GM18499 (cell line): ENCODE data around the gene OR4F15.

ENCODE experiments used
- ATAC-seq: cut with Tn5 transposase; IDR thresholded peaks from one replicate; pipeline ENCODE4 v1.9.1; 2021; ENCODE audit warnings: moderate number of reproducible peaks; ENCODE audit not compliant: insufficient read depth, unreplicated experiment

Gene OR4F15

DNA sequence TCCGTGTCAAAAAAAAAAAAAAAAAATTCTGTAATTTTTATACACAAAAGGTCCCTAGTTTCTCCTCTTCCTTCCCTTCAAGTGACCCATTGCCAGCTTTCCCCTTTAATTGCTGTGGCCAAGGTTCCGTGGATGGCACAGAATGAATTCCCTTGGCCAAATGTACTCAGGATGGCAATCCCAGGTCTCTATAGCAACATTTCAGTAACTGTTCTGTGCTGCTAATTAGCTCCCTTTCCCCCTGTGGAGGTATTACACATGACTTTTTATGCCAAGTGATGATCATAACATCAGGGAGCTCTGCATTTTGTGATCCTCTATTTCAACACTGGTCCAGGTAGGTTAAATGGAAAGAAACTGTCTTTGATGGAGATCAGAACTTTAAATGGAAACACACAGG, 8.8 kb upstream of the OR4F15 start, which contains the start of gene OR4F6:
Gene OR4F6 (plus strand): TSS at position 301 of the 400 bp plus-strand sequence. CDS start 2,211 bp downstream, outside the sequence.
- ATAC-seq: no peak

DNA sequence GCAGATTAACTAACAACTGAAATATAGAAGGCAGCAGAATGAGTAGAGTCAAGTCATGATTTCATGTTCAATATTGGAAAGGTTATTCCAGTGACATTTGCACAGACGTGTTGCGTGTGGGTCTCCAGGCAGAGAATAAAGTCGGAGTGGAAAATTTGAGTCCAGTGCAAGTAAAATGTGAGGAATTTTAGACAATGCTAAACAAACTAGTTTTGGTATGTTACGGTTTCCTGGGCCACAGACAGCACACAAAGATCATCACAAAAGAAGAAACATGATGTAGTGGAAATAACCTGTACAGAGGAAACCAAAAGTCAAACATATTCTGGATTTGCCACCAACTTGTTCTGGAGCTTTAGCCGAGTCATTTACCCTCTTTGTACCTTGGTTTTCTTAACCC, 8.3 kb upstream of the OR4F15 start:
- no peak for ATAC-seq

DNA sequence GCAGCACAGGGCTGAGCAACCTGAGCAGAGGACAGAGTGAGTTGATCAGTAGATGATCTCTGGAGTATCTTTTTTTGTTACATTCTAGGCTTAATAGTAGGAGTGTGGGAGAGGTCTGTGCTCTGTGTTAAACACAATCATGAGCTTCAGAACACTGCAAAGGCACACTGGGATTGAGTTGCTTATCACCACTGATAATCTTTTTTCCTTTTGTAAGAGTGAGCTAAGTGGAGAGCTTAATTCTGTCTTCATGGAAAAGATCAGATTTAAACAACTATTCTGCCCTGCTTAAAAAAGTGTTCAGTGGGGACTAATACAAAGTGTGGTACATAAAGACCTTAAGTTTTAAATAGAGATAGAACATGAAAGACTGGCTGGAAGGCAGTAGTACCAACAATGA, 7.6 kb upstream of the OR4F15 start:
- no peak for ATAC-seq

DNA sequence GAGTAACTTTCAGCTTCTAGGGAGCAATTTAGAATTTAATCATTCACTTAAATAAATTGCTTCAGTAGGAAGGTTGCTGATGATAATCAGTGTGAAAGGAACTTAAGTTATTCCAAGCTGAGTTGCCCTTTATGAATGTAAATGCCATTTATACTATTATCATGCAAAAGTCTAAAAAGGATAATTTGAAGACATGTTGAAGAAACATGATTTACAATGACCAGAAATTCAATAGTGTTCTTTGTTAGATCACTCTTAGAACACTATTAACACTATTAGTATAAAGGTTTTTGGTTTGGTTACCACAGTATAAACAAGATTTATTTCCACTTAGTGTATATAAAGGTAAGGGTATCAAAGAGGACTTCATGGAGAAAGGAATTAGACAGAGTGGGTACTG, 7.1 kb upstream of the OR4F15 start:
- no peak for ATAC-seq

DNA sequence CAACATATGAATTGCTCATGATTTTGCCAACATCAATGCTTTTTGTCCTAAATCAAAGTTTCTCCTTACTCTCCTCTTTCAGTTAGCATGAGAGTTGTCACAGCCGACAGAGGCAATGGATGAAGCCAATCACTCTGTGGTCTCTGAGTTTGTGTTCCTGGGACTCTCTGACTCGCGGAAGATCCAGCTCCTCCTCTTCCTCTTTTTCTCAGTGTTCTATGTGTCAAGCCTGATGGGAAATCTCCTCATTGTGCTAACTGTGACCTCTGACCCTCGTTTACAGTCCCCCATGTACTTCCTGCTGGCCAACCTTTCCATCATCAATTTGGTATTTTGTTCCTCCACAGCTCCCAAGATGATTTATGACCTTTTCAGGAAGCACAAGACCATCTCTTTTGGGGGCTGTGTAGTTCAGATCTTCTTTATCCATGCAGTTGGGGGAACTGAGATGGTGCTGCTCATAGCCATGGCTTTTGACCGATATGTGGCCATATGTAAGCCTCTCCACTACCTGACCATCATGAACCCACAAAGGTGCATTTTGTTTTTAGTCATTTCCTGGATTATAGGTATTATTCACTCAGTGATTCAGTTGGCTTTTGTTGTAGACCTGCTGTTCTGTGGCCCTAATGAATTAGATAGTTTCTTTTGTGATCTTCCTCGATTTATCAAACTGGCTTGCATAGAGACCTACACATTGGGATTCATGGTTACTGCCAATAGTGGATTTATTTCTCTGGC, 6.2 kb upstream of the OR4F15 start:
- ATAC-seq: no peak

DNA sequence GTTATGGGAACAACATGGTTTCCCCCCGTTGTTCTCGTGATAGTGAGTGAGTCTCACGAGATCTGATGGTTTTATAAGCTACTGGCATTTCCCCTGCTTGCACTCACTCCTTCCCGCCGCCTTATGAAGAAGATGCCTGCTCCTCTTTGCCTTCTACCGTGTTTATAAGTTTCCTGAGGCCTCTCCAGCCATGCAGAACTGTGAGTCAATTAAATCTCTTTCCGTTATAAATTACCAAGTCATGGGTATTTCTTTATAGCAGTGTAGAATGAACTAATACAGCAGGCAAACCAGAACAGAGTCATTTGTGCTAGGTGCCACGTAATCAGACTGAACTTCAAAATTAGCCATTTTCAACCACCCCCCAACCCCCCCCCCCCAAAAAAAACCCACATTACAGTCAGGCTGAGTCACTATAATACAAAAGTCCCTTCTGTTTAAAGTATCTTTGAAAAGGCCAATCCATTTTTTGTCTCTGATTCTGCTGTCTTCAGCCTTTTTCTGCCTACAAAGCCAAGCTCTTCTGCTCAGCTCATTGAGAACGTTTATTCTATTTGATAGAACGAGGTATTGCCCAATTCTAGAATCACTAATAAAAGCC, 4.6 kb upstream of the OR4F15 start:
- ATAC-seq: no peak

DNA sequence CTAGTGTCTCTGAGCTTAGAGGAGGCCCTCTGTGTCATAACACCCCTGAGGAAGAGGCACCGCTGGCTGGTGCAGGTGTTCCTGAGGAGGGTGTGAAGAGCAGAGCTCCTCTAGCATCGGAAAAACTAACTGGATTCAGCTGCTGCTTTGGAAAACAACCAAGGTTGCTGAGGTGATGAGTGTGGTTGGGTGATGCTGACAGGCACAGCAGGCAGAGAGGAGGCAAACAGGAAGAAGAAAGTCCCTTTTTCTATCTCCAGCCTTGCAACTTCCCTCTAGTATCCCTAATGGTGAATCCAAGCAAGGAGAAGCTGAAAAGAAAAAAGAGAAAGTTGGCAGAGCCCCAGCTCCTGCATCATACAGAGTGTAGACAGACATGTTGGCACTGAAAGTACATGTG, 3.8 kb upstream of the OR4F15 start:
- no peak for ATAC-seq

DNA sequence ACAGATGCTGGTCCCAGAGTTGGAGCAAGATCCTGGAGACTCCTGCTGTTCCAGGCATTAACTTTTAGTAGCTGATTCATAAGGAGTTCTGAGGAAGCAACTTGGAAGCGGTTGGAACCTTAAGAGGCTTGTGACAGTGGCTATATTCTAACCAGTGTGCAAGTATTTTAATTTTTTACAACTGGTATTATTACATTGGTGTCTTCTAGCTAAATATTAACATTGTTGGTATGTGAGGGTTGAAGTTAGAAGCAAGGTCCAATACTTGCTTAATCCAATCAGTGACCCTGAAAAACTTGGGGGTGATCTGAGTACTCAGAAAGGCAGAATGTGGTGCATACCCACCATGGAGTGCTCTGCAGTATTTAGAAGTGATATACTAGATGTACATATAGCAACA, 1.5 kb upstream of the OR4F15 start:
- ATAC-seq: no peak

DNA sequence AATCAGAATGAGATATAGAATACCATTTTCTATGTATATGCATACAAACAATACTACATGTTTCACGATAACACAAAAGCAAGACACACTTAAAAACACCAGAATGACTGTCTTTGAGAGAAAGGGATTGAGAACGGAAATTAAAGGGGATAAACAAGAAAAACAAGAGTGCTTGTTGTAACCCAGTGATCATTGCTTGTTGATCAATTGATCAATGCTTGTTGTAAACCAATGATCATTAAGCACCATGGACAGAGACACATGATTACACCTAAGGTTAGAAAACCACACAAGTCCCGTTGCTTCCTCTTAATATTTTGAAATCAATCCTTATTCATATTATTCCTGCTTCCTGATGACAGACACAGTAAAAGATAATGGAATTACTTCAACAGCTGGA, 1.1 kb upstream of the OR4F15 start:
- ATAC-seq: no peak

DNA sequence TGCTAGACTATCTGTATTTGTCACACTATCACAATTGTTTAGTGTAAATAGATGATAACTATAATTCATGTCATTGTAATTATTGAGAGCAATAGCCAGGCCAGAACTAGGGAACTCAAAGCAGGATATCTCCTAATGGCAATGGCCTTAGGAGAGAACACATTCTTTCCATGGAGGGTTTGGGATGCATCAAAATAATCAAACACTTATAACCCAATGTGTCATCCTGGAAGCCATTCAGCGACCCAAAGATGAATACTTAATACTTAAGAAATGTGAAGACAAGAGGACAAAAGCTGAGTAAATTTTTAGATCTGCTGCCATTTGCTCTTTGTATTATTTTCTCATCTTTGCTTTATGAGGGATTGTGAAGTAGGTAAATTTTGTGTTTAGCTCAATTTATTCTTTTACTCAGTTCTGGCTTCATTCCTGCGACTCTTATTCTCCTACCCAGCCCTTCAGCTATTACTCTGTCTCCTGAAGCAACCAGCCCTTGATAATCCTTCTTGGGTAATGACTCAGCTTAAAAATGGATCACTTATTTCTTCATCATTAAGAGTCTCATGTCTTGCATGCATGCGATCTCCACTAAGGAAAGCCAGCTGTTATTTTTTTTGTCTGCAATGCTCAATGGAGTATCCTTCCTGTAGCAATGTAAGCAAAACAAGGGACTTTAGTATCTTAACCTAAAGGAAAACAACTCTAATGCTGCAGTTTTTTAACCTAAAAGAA, 2.0 kb downstream of the OR4F15 start:
- no peak for ATAC-seq

DNA sequence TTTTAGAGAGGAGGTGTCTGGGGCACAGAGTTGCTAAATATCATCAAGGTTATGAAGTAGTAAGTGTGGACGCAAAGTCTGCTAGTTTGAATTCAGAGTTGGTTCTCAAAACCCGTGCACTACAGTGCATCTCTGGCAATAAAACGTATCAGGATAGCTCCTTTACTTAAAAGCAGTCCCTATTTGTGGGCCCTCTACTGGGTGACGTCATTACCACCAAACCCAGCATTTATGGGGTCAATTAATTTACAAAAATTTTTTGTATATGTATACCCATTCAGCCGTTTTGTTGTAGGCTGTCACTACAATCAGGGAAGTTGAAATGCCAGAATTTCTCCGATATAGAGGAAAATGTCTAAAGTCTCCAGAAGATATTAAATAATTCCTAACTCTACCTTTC, 8.8 kb downstream of the OR4F15 start:
- no peak for ATAC-seq

DNA sequence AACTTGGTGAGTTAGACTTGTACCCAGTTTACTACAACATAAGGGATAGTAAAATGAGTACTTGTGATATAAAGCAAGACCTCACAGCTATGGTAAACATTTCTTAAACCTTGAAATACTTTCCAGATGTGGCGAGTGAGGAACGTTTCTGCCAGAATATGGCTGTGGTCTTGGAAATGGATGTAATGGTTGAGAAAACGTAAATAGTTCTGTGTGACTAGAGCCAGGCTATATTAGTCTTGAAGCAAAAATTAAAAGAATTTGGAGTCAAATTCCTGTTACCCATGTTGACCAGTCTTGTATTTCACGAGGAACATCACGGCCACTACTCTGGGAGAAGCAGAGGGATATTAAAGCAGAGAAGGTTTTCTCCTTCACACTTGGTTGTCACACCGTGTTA, 15.3 kb downstream of the OR4F15 start:
- ATAC-seq: no peak

DNA sequence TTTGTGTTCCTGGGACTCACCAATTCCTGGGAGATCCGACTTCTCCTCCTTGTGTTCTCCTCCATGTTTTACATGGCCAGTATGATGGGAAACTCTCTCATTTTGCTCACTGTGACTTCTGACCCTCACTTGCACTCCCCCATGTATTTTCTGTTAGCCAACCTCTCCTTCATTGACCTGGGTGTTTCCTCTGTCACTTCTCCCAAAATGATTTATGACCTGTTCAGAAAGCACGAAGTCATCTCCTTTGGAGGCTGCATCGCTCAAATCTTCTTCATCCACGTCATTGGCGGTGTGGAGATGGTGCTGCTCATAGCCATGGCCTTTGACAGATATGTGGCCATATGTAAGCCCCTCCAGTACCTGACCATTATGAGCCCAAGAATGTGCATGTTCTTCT, 16.8 kb downstream of the OR4F15 start:
- no peak for ATAC-seq

DNA sequence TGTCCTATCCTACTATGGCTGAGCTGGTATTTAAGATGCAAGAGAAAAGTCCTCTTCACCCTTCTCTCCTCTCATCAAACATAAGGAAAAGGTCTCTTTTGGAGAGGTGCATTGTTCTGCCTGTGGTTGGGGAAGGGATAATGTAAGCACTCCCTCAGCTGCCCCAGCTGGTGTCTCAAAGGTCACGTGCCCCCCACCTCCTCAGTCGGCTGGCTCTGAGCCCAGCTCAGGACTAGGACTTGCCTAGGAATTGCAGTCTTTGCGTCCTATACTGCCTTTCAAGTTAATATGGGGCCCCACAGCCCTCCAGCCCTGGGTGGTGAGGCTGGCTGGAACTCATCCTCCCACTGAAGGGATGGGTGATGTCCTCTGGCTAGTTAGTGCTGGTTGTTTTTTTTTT, 29.7 kb downstream of the OR4F15 start:
- ATAC-seq: no peak

DNA sequence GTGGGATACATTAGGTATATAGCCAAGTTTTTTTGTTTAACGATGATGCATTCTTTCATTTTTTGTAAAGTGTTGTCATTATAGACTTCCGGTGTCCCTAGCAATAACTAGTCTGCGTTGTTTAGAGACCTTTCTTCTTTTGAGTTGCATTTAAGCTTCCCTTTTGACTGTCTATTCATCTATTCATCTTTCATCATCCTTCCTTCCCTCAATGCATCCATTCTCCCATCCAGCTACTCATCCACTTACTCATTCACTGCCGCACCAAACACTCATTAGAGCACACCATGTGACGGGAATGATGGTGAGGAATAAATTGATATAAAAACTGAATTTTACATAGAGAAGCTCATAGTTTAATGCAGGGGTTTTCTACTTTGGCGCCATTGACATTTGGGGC, 32.9 kb downstream of the OR4F15 start:
- no peak for ATAC-seq

DNA sequence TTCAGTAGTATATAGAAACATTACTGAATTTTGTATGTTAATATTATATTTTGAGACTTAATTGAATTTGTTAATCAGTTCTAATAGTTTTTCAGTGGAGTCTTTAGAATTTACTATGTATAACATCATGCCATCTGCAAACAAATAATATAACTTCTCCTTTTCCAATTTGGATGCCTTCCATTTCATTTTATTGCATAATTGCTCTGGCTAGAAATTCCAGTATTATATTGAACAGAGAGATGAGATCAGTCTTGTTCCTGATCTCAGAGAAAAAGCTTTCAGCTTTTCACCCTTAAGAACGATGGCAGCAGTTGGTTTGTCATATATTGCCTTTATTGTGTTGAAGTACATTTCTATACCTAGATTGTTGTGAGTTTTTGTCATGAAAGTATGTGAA, 40.4 kb downstream of the OR4F15 start:
- ATAC-seq: no peak
